ENCODE measurements around the gene CCDC187. TPM values are rescaled to one million over a fixed set of nuclear protein-coding genes. Genes with fewer than 3 reads are reported as not detected.

CCDC187 gene
- total RNA-seq, 2 donors from 2014 or later: not detected

GRCh38 chr9:136336156-136336870 is 32.4 kb upstream of the CCDC187 start:
- no peaks in the 10 kb centered on the region for H3K36me3 Mint-ChIP-seq (ENCODE audit: insufficient read depth in 2 of 2)
- no peak overlapping the region for H3K27ac Mint-ChIP-seq
- H3K4me3 Mint-ChIP-seq: no peak overlapping the region
- no peak for DNase-seq
- H3K4me1 Mint-ChIP-seq (ENCODE audit: low read depth): no peaks in the 10 kb centered on the region
- no peaks in the 10 kb centered on the region for H3K27me3 Mint-ChIP-seq (ENCODE audit: low read depth)
- no peaks in the 10 kb centered on the region for H3K9me3 Mint-ChIP-seq
- no peak for ATAC-seq (replicated peaks in 1 of 2)

- Mint-ChIP-seq H3K9me3 (no peaks in the 10 kb centered on the region), H3K4me1 (ENCODE audit: low read depth) (no peaks in the 10 kb centered on the region), H3K36me3 (ENCODE audit: insufficient read depth in 2 of 2) (no peaks in the 10 kb centered on the region), H3K4me3 (no peak overlapping the region), H3K27me3 (ENCODE audit: low read depth) (no peaks in the 10 kb centered on the region), H3K27ac (no peak overlapping the region)
- ATAC-seq (replicated peaks in 1 of 2) (no peak), DNase-seq (no peak)
Observed at GRCh38 chr9:136335296-136336155, 31.6 kb upstream of the CCDC187 start.

GRCh38 chr9:136334541-136334940 is 30.6 kb upstream of the CCDC187 start:
- Mint-ChIP-seq H3K27ac (no peak overlapping the region), H3K27me3 (ENCODE audit: low read depth) (no peaks in the 10 kb centered on the region), H3K4me3 (no peak overlapping the region), H3K9me3 (no peaks in the 10 kb centered on the region), H3K36me3 (ENCODE audit: insufficient read depth in 2 of 2) (no peaks in the 10 kb centered on the region), H3K4me1 (ENCODE audit: low read depth) (no peaks in the 10 kb centered on the region)
- DNase-seq (no peak), ATAC-seq (replicated peaks in 1 of 2) (no peak)

- no peaks in the 10 kb centered on the region for H3K27me3 Mint-ChIP-seq (ENCODE audit: low read depth)
- no peak overlapping the region for H3K4me3 Mint-ChIP-seq
- peaks cover 5% of the 10 kb centered on the region for H3K4me1 Mint-ChIP-seq (ENCODE audit: low read depth)
- no peaks in the 10 kb centered on the region for H3K9me3 Mint-ChIP-seq
- no peak overlapping the region for H3K27ac Mint-ChIP-seq
- H3K36me3 Mint-ChIP-seq (ENCODE audit: insufficient read depth in 2 of 2): no peaks in the 10 kb centered on the region
- DNase-seq (no peak), ATAC-seq (replicated peaks in 1 of 2) (no peak)
Observed at GRCh38 chr9:136333486-136333885, 29.6 kb upstream of the CCDC187 start.

- H3K4me1 Mint-ChIP-seq (ENCODE audit: low read depth): peaks cover 7% of the 10 kb centered on the region
- no peaks in the 10 kb centered on the region for H3K36me3 Mint-ChIP-seq (ENCODE audit: insufficient read depth in 2 of 2)
- H3K27me3 Mint-ChIP-seq (ENCODE audit: low read depth): no peaks in the 10 kb centered on the region
- ATAC-seq (replicated peaks in 1 of 2) (no peak), DNase-seq (no peak)
- no peak overlapping the region for H3K4me3 Mint-ChIP-seq
- H3K27ac Mint-ChIP-seq: no peak overlapping the region
- H3K9me3 Mint-ChIP-seq: no peaks in the 10 kb centered on the region
Observed at GRCh38 chr9:136333045-136333444, 29.2 kb upstream of the CCDC187 start.

- H3K4me3 Mint-ChIP-seq: no peak overlapping the region
- no peaks in the 10 kb centered on the region for H3K27me3 Mint-ChIP-seq (ENCODE audit: low read depth)
- no peaks in the 10 kb centered on the region for H3K36me3 Mint-ChIP-seq (ENCODE audit: insufficient read depth in 2 of 2)
Observed at GRCh38 chr9:136332482-136332983, 28.6 kb upstream of the CCDC187 start.

GRCh38 chr9:136331556-136332481 is 27.9 kb upstream of the CCDC187 start:
- Mint-ChIP-seq H3K27ac (no peak overlapping the region), H3K4me3 (no peak overlapping the region), H3K4me1 (ENCODE audit: low read depth) (peaks cover 7% of the 10 kb centered on the region), H3K27me3 (ENCODE audit: low read depth) (no peaks in the 10 kb centered on the region), H3K9me3 (no peaks in the 10 kb centered on the region), H3K36me3 (ENCODE audit: insufficient read depth in 2 of 2) (no peaks in the 10 kb centered on the region)
- DNase-seq: no peak
- no peak for ATAC-seq (replicated peaks in 1 of 2)

More at GRCh38 chr9:136332482-136332983, 28.6 kb upstream of the CCDC187 start:
- Mint-ChIP-seq H3K9me3 (no peaks in the 10 kb centered on the region), H3K27ac (no peak overlapping the region), H3K4me1 (ENCODE audit: low read depth) (peaks cover 7% of the 10 kb centered on the region)
- no peak for DNase-seq
- no peak for ATAC-seq (replicated peaks in 1 of 2)

GRCh38 chr9:136331030-136331429 is 27.1 kb upstream of the CCDC187 start:
- no peaks in the 10 kb centered on the region for H3K27me3 Mint-ChIP-seq (ENCODE audit: low read depth)
- ATAC-seq (replicated peaks in 1 of 2) (no peak), DNase-seq (no peak)
- H3K4me3 Mint-ChIP-seq: no peak overlapping the region
- H3K27ac Mint-ChIP-seq: no peak overlapping the region
- H3K4me1 Mint-ChIP-seq (ENCODE audit: low read depth): peaks cover 7% of the 10 kb centered on the region
- H3K9me3 Mint-ChIP-seq: no peaks in the 10 kb centered on the region
- no peaks in the 10 kb centered on the region for H3K36me3 Mint-ChIP-seq (ENCODE audit: insufficient read depth in 2 of 2)

- H3K27ac Mint-ChIP-seq: no peak overlapping the region
- no peaks in the 10 kb centered on the region for H3K36me3 Mint-ChIP-seq (ENCODE audit: insufficient read depth in 2 of 2)
- H3K4me1 Mint-ChIP-seq (ENCODE audit: low read depth): peaks cover 7% of the 10 kb centered on the region
- DNase-seq (no peak), ATAC-seq (replicated peaks in 1 of 2) (no peak)
- no peaks in the 10 kb centered on the region for H3K9me3 Mint-ChIP-seq
- H3K27me3 Mint-ChIP-seq (ENCODE audit: low read depth): no peaks in the 10 kb centered on the region
- H3K4me3 Mint-ChIP-seq: no peak overlapping the region
Observed at GRCh38 chr9:136330406-136330990, 26.6 kb upstream of the CCDC187 start.

GRCh38 chr9:136329636-136330405 is 25.9 kb upstream of the CCDC187 start:
- Mint-ChIP-seq H3K4me3 (no peak overlapping the region), H3K27ac (no peak overlapping the region), H3K27me3 (ENCODE audit: low read depth) (no peaks in the 10 kb centered on the region), H3K36me3 (ENCODE audit: insufficient read depth in 2 of 2) (no peaks in the 10 kb centered on the region), H3K4me1 (ENCODE audit: low read depth) (peaks cover 7% of the 10 kb centered on the region), H3K9me3 (no peaks in the 10 kb centered on the region)
- DNase-seq (no peak), ATAC-seq (replicated peaks in 1 of 2) (no peak)

- ATAC-seq (replicated peaks in 1 of 2) (no peak), DNase-seq (no peak)
- Mint-ChIP-seq H3K36me3 (ENCODE audit: insufficient read depth in 2 of 2) (no peaks in the 10 kb centered on the region), H3K4me3 (no peak overlapping the region), H3K4me1 (ENCODE audit: low read depth) (peaks cover 7% of the 10 kb centered on the region), H3K27ac (no peak overlapping the region), H3K9me3 (no peaks in the 10 kb centered on the region), H3K27me3 (ENCODE audit: low read depth) (no peaks in the 10 kb centered on the region)
Observed at GRCh38 chr9:136329211-136329627, 25.3 kb upstream of the CCDC187 start.

- ATAC-seq (replicated peaks in 1 of 2): no peak
- Mint-ChIP-seq H3K4me1 (ENCODE audit: low read depth) (peaks cover 9% of the 10 kb centered on the region), H3K36me3 (ENCODE audit: insufficient read depth in 2 of 2) (no peaks in the 10 kb centered on the region), H3K4me3 (peak overlapping the region; percentile 27 to 65), H3K9me3 (no peaks in the 10 kb centered on the region), H3K27me3 (ENCODE audit: low read depth) (no peaks in the 10 kb centered on the region), H3K27ac (no peak overlapping the region)
- DNase-seq: no peak
Observed at GRCh38 chr9:136328622-136329041, 24.7 kb upstream of the CCDC187 start.
